Lower leg skin (tissue), 4 donors: ENCODE data around the gene PPFIBP2. TPM values are rescaled to one million over a fixed set of nuclear protein-coding genes. Genes with fewer than 3 reads are reported as not detected.

Source experiments
- DNase-seq, 2 donors: peaks; one replicate each; pipeline ENCODE4 v3.0.0-alpha.2; 2019; ENCODE audit warnings: low spot score in 2 of 2
- H3K4me3 ChIP-seq: fragments of 200-600 bp; sonication (generic); 2 replicates; pipeline ENCODE4 v1.5.1; 2017; ENCODE audit warnings: mild to moderate bottlenecking, low read depth; ENCODE audit not compliant: poor library complexity, severe bottlenecking
- POLR2A ChIP-seq, 2 donors: fragments of 450-650 bp; IDR thresholded peaks; one replicate each; pipeline ENCODE4 v1.6.1; 2016 to 2017; ENCODE audit warnings: antibody characterized with exemption in 2 of 2, mild to moderate bottlenecking in 1 of 2, moderate library complexity in 1 of 2
- WGBS, 2 donors: methylation state at CpG; one replicate each; pipeline ENCODE4 v1.1.5; 2018; 5-methylcytosine and 5-hydroxymethylcytosine counted together
- intact Hi-C: fragments of 100-400 bp; cut with DNase I; formaldehyde crosslinking; loops from one replicate; pipeline ENCODE4 v1.15.0; 2023; ENCODE audit warnings: low total_unique reads
- total RNA-seq, 4 donors: library from RNA; depleted of rRNA; stranded (reverse); fragments of >200 nt; gene quantifications; one replicate each; pipeline ENCODE4 v1.1.0, GENCODE V29; 2016
- TF ChIP-seq, protein P1 (sequence below), 3 donors: fragments of 450-650 bp; IDR thresholded peaks; one replicate each; pipeline ENCODE4 v1.5.1; 2016; ENCODE audit warnings: antibody characterized with exemption in 3 of 3, mild to moderate bottlenecking in 3 of 3, moderate library complexity in 2 of 3

Gene PPFIBP2
- total RNA-seq, 4 donors from 2014 or later: 56.6 to 87.1 (median 69.5) TPM

DNA sequence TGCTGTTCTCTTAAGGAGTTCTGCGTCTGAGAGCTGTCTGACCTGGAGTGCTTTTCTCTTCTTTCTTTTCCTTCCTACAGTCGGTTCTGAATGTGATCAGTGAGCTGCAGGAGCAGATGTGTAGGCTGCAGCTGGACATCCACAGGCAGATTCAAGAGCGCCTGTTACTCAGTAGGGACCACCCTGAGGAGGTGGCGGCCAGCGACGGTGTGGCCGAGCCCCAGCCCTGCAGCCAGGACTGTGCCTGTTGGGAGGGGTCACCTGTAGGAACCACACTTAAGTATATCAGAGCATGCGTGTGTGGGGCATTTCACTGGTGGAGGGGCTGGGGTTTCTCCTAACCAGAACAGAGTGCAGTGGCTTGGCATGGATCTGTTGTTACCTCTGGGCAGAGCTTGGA, 103.2 kb downstream of the PPFIBP2 start:
- 91 to 93% methylated on average over 8 of the region's 8 CpGs for WGBS, 2 donors
- no peak overlapping the region for H3K4me3 ChIP-seq
- intact Hi-C loops: no loop called here
- TF ChIP-seq, protein P1, sequence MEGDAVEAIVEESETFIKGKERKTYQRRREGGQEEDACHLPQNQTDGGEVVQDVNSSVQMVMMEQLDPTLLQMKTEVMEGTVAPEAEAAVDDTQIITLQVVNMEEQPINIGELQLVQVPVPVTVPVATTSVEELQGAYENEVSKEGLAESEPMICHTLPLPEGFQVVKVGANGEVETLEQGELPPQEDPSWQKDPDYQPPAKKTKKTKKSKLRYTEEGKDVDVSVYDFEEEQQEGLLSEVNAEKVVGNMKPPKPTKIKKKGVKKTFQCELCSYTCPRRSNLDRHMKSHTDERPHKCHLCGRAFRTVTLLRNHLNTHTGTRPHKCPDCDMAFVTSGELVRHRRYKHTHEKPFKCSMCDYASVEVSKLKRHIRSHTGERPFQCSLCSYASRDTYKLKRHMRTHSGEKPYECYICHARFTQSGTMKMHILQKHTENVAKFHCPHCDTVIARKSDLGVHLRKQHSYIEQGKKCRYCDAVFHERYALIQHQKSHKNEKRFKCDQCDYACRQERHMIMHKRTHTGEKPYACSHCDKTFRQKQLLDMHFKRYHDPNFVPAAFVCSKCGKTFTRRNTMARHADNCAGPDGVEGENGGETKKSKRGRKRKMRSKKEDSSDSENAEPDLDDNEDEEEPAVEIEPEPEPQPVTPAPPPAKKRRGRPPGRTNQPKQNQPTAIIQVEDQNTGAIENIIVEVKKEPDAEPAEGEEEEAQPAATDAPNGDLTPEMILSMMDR (IDR thresholded peaks at IDR 0.05): no peak
- no peak for TF ChIP-seq POLR2A (IDR thresholded peaks at IDR 0.05)
- DNase-seq: no peak

DNA sequence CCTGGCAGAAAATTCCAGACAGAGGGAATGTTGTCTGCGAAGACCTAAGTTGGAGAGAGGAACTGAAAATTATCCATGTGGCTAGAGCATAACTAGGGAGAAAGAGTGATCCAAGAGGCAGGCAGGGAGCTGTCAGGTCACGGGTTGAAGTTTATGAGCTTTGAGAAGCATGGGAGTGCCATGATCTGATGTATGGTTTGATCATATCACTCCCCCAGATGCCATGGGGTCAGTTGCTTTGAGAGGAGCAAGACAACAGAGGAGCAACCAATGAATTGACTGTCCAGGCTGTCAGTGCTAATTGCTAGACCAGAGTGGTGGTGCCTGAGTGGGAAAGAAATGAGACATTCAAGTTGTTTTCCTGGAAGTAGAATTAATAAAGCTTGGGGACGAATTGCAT, 105.5 kb downstream of the PPFIBP2 start:
- 91 to 97% methylated on average over 3 of the region's 3 CpGs for WGBS, 2 donors
- no peak for DNase-seq
- TF ChIP-seq, protein P1 (IDR thresholded peaks at IDR 0.05): no peak
- no peak for TF ChIP-seq POLR2A (IDR thresholded peaks at IDR 0.05)
- intact Hi-C loops: no loop called here
- H3K4me3 ChIP-seq: no peak overlapping the region

DNA sequence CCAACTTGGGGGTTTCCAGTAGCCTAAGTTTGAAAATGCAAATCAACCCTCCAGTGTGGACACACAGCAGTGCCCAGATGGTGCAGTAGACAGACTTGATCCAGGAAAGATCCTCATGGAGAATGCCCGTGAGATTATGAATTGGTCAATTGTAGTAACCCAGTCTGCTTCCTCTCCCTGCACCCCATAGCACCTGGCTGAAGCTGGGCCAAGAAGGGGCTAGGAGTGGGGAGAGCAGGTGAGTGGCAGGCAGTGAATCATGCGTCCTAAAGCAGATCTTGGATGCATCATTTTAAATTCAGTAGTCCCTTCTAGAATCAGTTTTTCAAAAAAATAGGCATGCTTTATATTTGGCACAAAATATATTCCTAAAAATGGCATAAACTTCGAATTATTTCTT, 107.3 kb downstream of the PPFIBP2 start:
- intact Hi-C loops: no loop called here
- H3K4me3 ChIP-seq: no peak overlapping the region
- 77 to 80% methylated on average over 3 of the region's 3 CpGs for WGBS, 2 donors
- DNase-seq: no peak
- no peak for TF ChIP-seq POLR2A (IDR thresholded peaks at IDR 0.05)
- TF ChIP-seq, protein P1 (IDR thresholded peaks at IDR 0.05): no peak

DNA sequence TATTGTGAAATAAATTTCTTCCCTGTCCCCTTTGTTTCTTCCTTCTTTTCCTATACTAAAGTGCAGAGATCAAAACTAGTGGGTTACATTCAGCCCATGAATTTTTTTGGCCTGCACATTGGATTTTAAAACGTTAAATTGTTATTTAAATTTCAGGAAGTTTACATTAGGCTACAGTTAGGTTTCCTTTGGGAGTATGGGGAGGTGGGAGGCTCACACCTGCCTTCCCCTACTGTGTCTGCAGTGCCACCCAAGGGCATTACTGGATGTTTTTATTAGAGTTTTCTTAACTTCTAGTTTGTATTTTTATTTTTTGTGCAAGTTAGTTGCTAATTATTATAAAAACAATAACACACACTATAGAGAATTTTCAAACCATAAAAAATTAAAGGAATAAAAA, 107.8 kb downstream of the PPFIBP2 start:
- H3K4me3 ChIP-seq: no peak overlapping the region
- WGBS, 2 donors: 22 to 30% methylated on average over 1 of the region's 1 CpG
- no peak for DNase-seq
- TF ChIP-seq, protein P1 (IDR thresholded peaks at IDR 0.05): no peak
- no peak for TF ChIP-seq POLR2A (IDR thresholded peaks at IDR 0.05)
- intact Hi-C loops: no loop called here

DNA sequence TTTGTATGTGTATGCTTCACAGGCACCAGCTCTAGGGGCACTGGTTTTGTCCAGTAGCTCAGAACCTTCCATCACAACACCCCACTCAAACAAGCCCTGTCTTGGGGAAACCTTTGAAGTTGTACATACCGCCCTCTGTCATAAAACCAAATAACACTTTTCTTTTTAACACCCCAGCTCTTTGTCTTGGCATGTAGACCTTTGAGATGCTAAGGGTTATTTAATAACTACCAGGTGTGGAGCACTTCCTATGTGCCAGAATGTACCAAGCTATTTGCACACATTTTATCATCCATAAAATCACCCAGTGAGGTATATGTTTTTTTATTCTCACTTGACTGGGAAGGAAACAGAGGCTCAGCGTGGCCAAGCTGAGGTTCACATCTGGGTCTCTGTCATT, 108.9 kb downstream of the PPFIBP2 start:
- no peak overlapping the region for H3K4me3 ChIP-seq
- intact Hi-C loops: no loop called here
- DNase-seq: no peak
- TF ChIP-seq, protein P1 (IDR thresholded peaks at IDR 0.05): no peak
- no peak for TF ChIP-seq POLR2A (IDR thresholded peaks at IDR 0.05)
- WGBS, 2 donors: 86 to 92% methylated on average over 2 of the region's 2 CpGs

DNA sequence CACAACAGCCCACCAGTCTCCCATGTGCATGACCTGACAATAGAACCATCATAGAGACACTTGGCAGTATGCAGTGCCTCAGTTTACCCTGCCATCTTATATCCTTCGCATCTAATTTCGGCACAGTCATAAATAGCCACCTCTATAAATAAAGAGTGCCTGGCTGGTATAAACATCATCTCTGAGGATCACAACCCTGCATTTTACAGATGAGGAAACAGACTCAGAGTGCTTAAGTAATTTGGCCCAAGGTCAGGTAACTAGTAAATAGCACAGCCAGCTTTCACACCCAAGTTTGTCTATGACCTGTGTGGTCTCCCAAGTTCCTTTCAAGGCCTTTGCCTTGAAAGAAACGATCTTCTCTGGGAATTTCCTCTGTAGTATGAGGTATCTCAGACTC, 114.9 kb downstream of the PPFIBP2 start:
- WGBS, 2 donors: 83 to 93% methylated on average over 3 of the region's 3 CpGs
- intact Hi-C loops: no loop called here
- TF ChIP-seq, protein P1 (IDR thresholded peaks at IDR 0.05): no peak
- DNase-seq: no peak
- no peak overlapping the region for H3K4me3 ChIP-seq
